OCI-LY3 (cell line): ENCODE results near the gene HTR3B.
"Not testable (repeated sequence)": the region's sequence is repeated elsewhere in the genome, so short reads cannot be mapped to it uniquely, and the experiment has no call there.

Source experiments
- H2AFZ ChIP-seq: fragments of 200-600, 300-600 bp; shearing (Covaris generic); 2 replicates; pipeline ENCODE4 v1.6.0; 2014; ENCODE audit warnings: antibody characterized with exemption, low read depth, low read length
- H3K27ac ChIP-seq: fragments of 200-600, 300-600 bp; sonication (generic); 2 replicates; pipeline ENCODE4 v1.5.1; 2014; ENCODE audit warnings: mild to moderate bottlenecking, low read length, moderate library complexity, mixed read lengths
- H3K27me3 ChIP-seq: fragments of 200-600, 300-600 bp; sonication (generic); 2 replicates; pipeline ENCODE4 v1.6.1; 2014; ENCODE audit warnings: low read depth, low read length, mixed read lengths
- H3K36me3 ChIP-seq: fragments of 200-600, 300-600 bp; sonication (generic); replicated peaks from 2 replicates; pipeline ENCODE3; 2014; ENCODE audit warnings: low read depth, low read length, mixed read lengths
- H3K4me1 ChIP-seq: fragments of 300-600, 200-600 bp; sonication (generic); 2 replicates; pipeline ENCODE4 v1.6.1; 2014; ENCODE audit warnings: low read length, mixed read lengths
- H3K4me2 ChIP-seq: fragments of 200-600, 300-600 bp; sonication (generic); 2 replicates; pipeline ENCODE4 v1.6.1; 2014; ENCODE audit warnings: low read length, mixed read lengths
- H3K4me3 ChIP-seq: fragments of 300-600, 200-600 bp; sonication (generic); 2 replicates; pipeline ENCODE4 v1.5.1; 2014; ENCODE audit warnings: antibody characterized with exemption, mild to moderate bottlenecking, low read length, moderate library complexity
- H3K79me2 ChIP-seq: fragments of 300-600, 200-600 bp; shearing (Covaris generic); 2 replicates; pipeline ENCODE4 v1.6.1; 2014; ENCODE audit warnings: mild to moderate bottlenecking, low read length, mixed read lengths
- H3K9ac ChIP-seq: fragments of 300-600, 200-600 bp; shearing (Covaris generic); 2 replicates; pipeline ENCODE4 v1.6.0; 2014; ENCODE audit warnings: mild to moderate bottlenecking, low read length, moderate library complexity
- H3K9me3 ChIP-seq: fragments of 200-600, 300-600 bp; shearing (Covaris generic); 2 replicates; pipeline ENCODE4 v1.6.1; 2014; ENCODE audit warnings: low read length, mixed read lengths; ENCODE audit not compliant: insufficient read depth
- H4K20me1 ChIP-seq: fragments of 200-600, 300-600 bp; sonication (generic); 2 replicates; pipeline ENCODE4 v1.6.1; 2016; ENCODE audit warnings: low read length, mixed read lengths; ENCODE audit not compliant: insufficient read depth
- CTCF ChIP-seq: fragments of 200-600, 300-600 bp; sonication (generic); IDR thresholded peaks from 2 replicates; pipeline ENCODE4 v1.5.1; 2014; ENCODE audit warnings: antibody characterized with exemption, low read length, low read depth
- EZH2phosphoT487 ChIP-seq: fragments of 200-600 bp; shearing (Covaris generic); IDR thresholded peaks from 2 replicates; pipeline ENCODE4 v1.6.1; 2018; ENCODE audit warnings: antibody characterized with exemption, mixed run types, low read depth

Gene HTR3B

GRCh38 chr11:113934761-113935160 lies 30.2 kb downstream of the HTR3B start:
- Histone ChIP-seq H3K4me1 (no peaks in the 10 kb centered on the region), H3K27ac (no peak overlapping the region), H3K27me3 (no peaks in the 10 kb centered on the region), H3K9me3 (no peaks in the 10 kb centered on the region), H3K79me2 (no peaks in the 10 kb centered on the region), H3K4me3 (no peak overlapping the region), H3K9ac (no peak overlapping the region), H3K4me2 (no peak overlapping the region), H2AFZ (no peak overlapping the region), H4K20me1 (no peaks in the 10 kb centered on the region), H3K36me3 (no peaks in the 10 kb centered on the region)
- no peak for TF ChIP-seq EZH2phosphoT487

DNA sequence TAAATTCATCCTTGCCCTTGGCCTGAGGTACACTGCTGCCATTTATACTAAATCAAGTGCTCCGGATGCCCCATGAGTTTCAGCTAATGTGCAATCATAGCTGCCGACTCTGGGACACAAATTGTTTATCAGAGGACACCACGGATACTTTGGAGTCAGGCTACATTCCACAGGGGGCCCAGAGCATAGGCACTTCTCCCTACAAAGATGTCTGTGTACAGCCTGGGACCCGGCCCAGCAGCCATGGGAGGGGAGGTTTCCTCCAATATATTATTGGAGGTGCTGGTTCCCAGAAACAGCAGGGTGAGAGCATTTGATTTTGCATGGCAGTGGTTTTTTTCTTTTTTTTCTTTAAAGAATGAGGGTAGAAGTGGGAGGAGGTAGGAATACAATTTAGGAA lies 31.3 kb downstream of the HTR3B start:
- Histone ChIP-seq H2AFZ (no peak overlapping the region), H3K4me1 (no peaks in the 10 kb centered on the region), H3K27ac (no peak overlapping the region), H3K27me3 (no peaks in the 10 kb centered on the region), H4K20me1 (no peaks in the 10 kb centered on the region), H3K9me3 (no peaks in the 10 kb centered on the region), H3K4me3 (no peak overlapping the region), H3K4me2 (no peak overlapping the region), H3K9ac (no peak overlapping the region), H3K36me3 (no peaks in the 10 kb centered on the region), H3K79me2 (no peaks in the 10 kb centered on the region)
- TF ChIP-seq EZH2phosphoT487 (no peak), CTCF (no peak)

DNA sequence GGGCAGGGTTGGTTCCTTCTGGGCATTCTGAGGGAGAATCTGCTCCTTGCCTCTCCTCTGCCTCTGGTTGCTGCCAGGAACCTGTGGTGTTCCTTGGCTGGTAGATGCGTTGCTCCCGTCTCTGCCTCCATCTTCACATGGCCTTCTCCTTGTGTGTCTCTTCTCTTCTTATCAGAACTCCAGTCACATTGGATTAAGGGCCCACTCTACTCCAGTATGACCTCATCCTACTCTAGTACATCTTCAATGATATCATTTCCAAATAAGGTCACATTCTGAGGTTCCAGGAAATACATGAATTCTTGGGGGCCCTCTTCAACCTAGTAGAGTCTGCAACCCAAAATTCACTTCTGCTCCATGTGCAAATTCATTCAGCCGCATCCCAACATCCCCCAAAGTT lies 33.3 kb downstream of the HTR3B start:
- Histone ChIP-seq H3K27ac (no peak overlapping the region), H3K9me3 (no peaks in the 10 kb centered on the region), H3K4me1 (peaks cover 17% of the 10 kb centered on the region), H4K20me1 (no peaks in the 10 kb centered on the region), H3K36me3 (no peaks in the 10 kb centered on the region), H2AFZ (no peak overlapping the region), H3K4me2 (no peak overlapping the region), H3K27me3 (peaks cover 6% of the 10 kb centered on the region), H3K79me2 (no peaks in the 10 kb centered on the region), H3K4me3 (no peak overlapping the region), H3K9ac (no peak overlapping the region)
- TF ChIP-seq CTCF (no peak), EZH2phosphoT487 (no peak)

- Histone ChIP-seq H3K79me2 (no peaks in the 10 kb centered on the region), H3K9me3 (no peaks in the 10 kb centered on the region), H2AFZ (peak overlapping the region; percentile 26; the same call in 1 of the 2 replicates), H4K20me1 (no peaks in the 10 kb centered on the region), H3K36me3 (no peaks in the 10 kb centered on the region), H3K27ac (peak overlapping the region; percentile 67), H3K4me1 (peaks cover 40% of the 10 kb centered on the region), H3K4me3 (peak overlapping the region; percentile 68), H3K4me2 (peak overlapping the region; percentile 88), H3K27me3 (peaks cover 6% of the 10 kb centered on the region), H3K9ac (peak overlapping the region; percentile 56)
- TF ChIP-seq EZH2phosphoT487 (no peak), CTCF (no peak)
Observed at GRCh38 chr11:113942256-113942655, 37.7 kb downstream of the HTR3B start.

DNA sequence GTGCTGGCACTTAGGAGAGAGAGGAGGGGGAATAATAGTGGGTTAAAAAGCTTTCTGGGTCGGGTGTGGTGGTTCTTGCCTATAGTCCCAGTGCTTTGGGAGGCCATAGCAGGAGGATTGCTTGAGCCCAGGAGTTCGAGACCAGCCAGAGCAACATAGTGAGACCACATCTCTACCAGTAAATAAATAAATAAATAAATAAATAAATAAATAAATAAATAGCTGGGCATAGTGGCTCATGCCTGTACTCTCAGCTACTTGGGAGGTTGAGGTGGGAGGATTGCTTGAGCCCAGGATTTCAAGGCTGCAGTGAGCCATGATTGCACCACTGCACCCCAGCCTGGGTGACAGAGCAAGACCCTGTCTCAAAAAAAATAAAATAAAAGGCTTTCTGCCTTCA lies 41.6 kb downstream of the HTR3B start:
- not testable (repeated sequence) for H3K79me2 ChIP-seq, H3K9me3 ChIP-seq, H2AFZ ChIP-seq, H3K4me3 ChIP-seq, H3K36me3 ChIP-seq, H4K20me1 ChIP-seq, H3K9ac ChIP-seq, H3K4me2 ChIP-seq, H3K27me3 ChIP-seq
- Histone ChIP-seq H3K27ac (0 out of 2 replicates have a peak overlapping the region, but pooled peaks have one; percentile 25), H3K4me1 (peaks cover 67% of the 10 kb centered on the region)
